H1 (cell line): ENCODE measurements around the gene CCDC107. TPM values are rescaled to one million over a fixed set of nuclear protein-coding genes. Genes with fewer than 3 reads are reported as not detected.

Source experiments
- TAF1 ChIP-seq: IDR thresholded peaks from 2 replicates; pipeline ENCODE4 v1.6.1; 2011; ENCODE audit warnings: mild to moderate bottlenecking, low read depth, low read length
- polyA plus RNA-seq, 7 experiments: library from polyadenylated mRNA; depleted of rRNA in 3 of 7; stranded (reverse) in 5 of 7; unstranded in 2 of 7; fragments of >200 nt in 5 of 7; fragments of 200-250 nt in 2 of 7; gene quantifications; 1 replicate in 5 of 7; 2 replicates in 1 of 7; 4 replicates in 1 of 7; pipeline versions ENCODE4 v1.2.1 to v1.2.3, GENCODE V29; 2011 to 2013; ENCODE audit warnings: missing spikeins in 2 of 7, mixed read lengths in 2 of 7
- total RNA-seq: library from RNA; stranded (reverse); fragmentation: NEBNext Ultra II Directional; extraction: Animal tissue kit (Norgen Biotek cat#: 25700); gene quantifications from 2 replicates; pipeline ENCODE4 v1.2.1, GENCODE V29; 2021

Gene CCDC107
- total and polyA plus RNA-seq, 2 of the 8 experiments (the other 6 are each of a cell fraction or from before 2014, with no cell fraction given) = 8.2 to 9.0 TPM

GRCh38 chr9:35687306-35687705, 29.2 kb downstream of the CCDC107 start (continued):
- no peak for TF ChIP-seq TAF1
